Kidney tubule cell (primary cell): ENCODE measurements around the gene ETV7.
"Not testable (repeated sequence)": the region's sequence is repeated elsewhere in the genome, so short reads cannot be mapped to it uniquely, and the experiment has no call there.

Experiments used
- DNase-seq: peaks from one replicate; pipeline ENCODE4 v3.0.0-alpha.2; 2018; ENCODE audit warnings: low spot score

ETV7 gene

DNA sequence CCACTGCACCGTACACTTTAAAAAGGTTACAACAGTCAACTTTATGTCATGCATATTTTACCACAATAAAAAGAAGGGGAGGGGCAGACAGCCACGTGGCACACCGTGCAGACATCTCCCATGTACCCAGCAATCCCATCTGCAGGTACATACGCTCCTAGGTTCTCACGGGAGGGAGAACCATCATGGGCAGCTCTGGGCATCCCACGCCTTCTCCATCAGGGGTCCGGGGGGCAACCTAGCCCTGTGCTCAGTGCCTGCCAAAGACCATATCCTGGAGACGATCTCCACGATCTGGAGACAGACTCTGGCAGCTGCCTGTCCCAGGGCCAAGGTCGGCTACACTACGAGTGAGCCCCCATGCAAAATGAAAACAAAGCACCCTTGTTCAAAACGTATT is 48.3 kb downstream of the ETV7 start:
- no peak for DNase-seq

DNA sequence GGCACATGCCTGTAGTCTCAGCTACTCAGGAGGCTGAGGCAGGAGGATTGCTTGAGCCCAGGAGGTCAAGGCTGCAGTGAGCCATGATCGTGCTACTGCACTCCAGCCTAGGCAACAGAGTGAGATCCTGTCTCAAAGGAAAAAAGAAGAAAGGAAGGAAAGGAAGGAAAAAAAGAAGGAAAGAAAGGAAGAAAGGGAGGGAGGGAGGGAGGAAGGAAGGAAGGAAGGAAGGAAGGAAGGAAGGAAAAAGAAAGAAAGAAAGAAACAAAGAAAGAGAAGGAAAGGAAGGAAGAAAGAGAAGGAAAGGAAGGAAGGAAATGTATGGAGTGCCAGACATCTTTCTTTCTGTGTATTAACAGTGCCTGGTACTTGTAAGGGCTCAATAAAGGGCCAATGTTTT is 49.2 kb downstream of the ETV7 start:
- not testable (repeated sequence) for DNase-seq

DNA sequence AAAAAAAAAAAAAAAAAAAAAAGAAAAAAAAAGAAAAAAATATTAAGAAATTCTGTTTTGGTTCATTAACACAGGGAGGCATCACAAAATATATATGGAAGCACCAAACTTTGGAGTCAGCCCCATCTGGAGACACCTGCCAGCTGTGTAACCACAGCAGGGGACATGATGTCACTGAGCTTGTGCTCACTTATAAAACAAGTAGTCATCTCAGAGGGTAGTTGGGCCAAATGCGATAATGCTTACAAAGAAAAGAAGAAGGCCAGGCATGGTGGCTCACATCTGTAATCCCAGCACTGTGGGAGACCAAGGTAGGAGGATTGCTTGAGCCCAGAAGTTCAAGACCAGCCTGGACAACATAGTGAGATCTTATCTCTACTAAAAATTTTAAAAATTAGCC is 49.7 kb downstream of the ETV7 start:
- no peak for DNase-seq

DNA sequence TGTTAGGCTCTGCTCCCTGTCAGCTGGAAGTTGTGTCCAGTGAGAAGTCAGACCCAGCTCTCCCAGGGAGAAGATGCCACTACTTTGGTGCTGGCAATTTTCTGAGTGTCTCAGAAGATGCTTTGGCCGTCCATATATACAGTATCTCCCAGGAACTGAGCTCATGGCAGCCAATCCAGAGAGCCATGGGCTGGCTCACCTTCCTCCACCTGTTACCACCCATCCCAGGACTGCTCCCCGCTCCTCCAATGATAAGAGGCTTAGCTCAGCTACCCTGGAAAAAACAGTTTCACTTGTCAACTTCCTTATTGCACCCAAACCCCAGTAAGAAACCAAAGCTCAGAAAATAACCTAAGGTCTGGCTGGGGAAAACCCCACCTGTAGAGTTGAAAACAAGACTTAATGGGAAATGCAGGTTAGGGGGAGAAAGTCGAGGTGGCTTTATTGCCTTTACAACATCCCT is 50.7 kb downstream of the ETV7 start, which contains the start of gene BNIP5:
BNIP5 (minus strand) TSS at position 110 of the 463 bp plus-strand sequence. CDS start 6,198 bp downstream, outside the sequence.
- DNase-seq, result peak; percentile 32

DNA sequence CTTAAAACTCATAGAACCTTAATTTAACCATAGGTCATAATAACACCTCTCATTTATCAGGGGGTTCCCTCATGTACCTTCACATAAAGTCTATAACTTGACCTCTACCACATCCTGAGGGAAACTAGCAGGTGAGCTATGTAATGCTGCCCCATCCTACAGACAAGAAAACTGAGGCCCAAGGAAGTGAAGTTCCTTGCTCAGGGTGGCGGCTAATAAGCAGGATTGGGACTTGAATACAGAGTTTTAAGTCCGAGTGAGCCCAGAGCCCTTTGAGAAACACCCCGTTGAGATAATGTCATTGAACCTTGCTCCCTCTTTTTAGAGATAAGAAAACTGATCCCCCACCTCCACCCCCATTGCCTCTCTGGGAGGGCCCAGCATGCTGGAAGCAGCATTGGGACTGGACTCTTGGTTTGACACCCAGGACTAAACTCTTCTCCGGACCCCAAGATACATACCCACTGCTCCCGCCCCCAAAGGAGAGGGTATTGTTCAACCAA is 51.2 kb downstream of the ETV7 start:
- DNase-seq, result no peak

DNA sequence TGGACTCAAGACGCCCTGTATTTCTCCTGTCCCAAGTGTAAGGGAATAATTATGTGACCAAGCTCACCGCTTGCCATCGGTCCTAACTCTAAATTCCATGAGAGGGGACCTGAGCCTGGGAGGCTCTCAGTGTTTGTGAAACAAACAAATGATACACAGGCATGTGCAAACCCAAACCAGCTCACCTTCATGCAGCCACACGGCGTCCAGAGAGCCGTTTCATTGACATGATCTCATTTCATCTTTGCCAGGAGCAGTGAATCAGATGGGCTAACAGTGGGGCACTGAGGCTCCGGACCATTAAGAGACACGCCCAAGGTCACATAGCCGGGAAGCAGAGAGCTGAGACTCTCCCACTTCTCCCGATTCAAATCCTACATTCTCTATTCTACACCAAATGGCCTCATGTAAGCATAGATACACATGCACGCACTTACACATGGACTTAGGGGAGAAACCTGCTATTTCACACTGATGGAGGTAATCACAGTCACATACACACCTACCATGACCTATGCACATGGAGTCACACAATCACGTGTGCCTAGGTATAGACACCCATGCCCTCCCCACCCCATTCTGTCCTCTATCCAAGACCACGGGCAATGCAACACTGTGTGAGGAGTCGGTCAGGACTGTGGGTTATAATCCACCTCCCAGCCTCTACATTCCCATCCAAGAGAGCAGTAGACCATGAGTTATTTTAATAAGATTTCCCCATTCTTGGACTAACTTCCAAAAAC is 51.8 kb downstream of the ETV7 start:
- peak; percentile 52 for DNase-seq

DNA sequence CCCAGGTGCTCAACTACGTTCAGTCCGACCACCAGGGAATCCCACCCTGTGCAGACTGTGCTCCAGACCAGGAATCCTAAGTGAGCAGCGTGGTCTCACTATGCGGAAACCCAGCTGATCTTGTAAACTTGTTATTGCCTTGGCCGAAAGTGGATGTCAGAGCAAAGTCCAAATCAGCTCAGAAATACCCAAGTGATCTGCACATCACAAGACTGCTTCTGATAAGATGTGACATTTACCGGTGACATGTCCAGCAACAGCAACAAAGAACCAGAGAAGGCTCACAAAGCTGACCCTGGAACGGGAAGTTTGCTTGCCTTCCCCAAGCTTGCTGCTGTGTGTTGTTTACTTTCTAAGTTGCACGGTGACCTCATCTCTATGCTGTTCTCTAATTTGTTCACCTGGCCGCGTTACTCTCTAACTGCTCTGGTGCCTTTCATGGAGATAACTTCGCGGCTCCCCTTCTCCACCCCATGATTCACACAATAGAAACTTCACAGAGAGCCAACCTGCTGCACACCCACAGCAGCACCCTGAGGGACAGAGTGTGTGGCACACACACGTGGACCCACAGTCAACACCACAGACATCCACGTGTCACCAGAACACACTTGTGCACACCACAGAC is 52.5 kb downstream of the ETV7 start:
- DNase-seq, result peak; percentile 69

DNA sequence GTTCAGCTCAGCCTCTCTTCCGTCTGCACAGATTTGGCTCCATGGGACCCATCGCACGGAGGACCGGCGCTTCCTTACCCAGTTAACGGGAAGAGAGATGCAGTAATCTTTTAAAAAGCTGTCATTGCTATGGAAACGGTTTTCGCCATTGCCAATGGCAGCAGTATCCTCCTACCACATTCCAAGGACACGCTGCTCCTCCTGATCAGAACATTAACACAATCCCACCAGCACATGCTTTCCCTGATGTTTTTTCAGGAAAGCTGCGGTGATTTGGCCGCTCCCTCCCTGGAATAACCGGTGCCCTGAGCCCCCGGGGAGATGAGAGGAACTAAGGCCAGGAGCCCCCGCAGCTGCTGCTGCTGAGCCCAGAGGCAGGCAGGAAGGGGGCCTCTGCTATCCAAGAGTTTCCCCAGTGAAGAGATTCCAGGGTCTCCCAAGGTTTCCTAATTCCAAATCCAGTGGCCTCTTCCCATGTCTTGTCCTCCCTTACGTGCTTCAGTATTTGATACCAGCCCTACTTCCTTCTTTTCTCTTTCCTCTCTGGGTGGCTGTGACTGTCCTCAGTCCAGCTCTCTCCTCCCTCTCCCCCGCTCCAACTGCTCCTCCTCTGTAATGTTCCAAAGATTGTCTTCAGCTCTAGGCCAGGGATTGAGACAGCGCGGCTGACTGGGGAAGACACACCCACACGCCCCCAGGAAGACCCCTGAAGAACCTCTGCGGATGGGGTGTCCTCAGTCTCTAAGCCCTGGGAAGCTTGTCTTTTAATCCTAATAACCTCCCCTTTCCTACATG is 53.3 kb downstream of the ETV7 start:
- DNase-seq, result no peak

DNA sequence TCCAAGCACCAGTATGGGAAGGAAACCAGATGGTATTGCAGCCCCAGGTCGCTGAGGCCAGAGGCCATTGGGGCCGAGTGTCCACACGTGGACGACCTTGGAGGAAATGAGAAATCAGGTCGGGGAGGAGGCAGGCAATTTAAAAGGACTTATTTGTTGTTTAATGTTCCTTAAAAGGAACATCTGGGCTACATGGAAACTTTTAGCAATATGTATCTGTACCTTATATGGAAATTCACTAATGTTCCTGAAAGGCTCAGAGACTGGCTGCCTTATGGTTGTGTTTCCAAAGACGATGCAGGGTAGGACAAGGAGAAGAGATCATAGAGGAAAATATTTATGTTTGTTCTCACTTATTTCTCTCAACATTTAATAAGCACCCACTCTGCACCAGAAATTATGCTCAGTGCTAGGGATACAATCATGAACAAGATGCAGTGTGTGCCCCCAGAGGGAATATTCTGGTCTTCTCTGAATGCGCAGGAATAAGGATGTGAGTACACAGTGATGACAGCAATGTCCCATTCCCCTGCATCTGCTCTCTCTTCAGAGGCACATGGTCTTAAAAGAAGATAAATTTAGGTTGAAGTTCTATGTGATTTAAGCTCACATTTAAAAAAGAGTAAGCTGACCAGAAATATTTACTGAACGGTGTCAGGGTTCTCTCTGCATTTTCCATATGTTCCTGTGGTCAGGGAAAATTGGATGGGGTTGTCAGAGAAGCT is 54.1 kb downstream of the ETV7 start:
- no peak for DNase-seq

DNA sequence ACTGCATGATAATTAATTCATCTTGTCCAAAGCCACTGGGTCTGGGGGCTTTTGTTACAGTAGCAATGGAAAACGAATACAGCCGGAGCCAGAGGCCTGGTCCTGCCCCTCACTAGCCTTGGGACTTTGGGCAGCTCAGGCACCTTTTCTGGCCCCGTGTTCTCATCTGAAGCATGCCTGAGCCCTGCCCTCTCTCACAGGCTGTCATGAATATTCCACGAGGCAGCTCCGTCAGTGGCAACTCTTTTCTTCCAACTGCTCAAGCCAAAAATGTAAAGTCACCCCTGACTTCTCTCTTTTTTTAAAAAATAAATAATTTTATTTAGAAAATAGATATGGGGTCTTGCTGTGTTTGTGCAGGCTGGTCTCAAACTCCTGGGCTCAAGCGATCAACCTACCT is 56.1 kb downstream of the ETV7 start:
- DNase-seq, result no peak

DNA sequence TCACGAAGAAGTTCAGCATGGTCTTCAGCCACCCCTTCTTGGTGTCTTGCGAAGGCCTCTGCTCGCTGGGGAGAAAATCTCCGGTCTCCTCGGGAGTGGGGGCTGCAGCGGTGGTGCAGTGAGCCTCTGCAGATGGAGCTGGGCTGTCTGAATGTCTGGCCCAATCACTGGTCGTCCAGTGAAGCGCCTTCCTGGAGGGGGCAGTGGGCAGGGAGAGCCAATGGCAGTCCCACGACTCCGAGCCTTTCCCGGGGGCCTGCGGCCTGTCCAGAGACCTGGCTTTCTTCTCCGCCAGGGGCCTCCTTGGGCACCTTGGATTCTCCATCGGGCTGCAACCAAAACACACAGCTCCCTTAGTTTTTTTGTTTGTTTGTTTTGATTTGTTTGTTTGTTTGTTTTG is 57.1 kb downstream of the ETV7 start:
- DNase-seq, result no peak

DNA sequence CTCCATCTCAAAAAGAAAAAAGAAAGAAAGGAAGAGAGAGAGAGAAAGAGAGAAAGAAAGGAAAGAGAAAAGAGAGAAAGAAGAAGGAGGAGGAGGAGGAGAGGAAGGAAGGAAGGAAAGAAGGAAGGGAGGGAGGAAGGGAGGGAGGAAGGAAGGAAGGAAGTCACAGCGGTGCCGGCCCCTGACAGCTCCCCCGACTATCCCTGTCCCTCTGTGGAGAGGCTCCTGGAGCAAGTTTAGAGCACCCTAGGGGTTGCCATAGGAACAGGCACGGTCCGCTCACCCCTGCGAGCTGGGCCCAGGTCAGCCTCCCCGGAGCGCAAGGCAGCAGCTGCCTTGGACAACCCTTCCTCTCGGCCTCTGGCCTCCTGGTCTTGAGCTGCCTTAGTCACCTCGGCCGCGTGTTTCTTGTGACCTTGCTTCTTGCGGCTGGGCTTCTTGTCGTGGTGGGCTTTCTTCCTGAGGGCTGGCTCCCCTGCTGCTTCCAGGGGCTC is 57.6 kb downstream of the ETV7 start:
- peak; percentile 17 for DNase-seq

DNA sequence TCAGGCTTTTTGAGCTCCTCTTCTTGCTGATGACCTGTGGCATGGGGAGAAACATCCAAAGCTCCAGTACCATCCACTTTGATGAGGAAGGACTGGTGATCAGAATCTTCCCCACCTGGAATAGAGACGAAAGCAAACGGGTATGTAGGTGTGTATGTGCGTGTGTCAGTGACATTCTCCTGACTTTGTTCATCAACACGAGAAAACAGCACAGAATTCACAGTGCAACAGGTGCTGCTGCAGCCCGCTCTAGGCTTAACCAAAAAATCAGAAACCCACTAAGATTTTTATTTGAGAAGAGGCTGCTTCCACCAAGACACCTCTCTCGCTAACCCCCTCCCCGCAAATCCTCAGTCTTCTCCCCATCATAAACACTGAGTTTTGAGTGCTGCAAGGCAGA is 58.9 kb downstream of the ETV7 start:
- no peak for DNase-seq

DNA sequence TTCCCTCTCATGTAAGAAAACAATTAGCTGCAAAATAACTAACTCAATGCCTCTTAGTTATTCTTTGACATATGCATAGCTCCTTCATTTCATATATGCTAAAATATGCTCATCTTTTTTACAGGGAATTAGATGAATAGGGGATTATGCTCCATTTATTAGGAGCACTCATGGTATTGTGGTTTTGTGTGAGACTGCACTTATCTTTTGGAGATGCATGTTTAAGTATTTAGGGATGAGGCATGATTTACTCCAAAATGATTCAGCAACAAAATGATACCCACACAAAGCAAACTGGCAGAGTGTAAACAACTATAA is 59.6 kb downstream of the ETV7 start:
- DNase-seq, result no peak

DNA sequence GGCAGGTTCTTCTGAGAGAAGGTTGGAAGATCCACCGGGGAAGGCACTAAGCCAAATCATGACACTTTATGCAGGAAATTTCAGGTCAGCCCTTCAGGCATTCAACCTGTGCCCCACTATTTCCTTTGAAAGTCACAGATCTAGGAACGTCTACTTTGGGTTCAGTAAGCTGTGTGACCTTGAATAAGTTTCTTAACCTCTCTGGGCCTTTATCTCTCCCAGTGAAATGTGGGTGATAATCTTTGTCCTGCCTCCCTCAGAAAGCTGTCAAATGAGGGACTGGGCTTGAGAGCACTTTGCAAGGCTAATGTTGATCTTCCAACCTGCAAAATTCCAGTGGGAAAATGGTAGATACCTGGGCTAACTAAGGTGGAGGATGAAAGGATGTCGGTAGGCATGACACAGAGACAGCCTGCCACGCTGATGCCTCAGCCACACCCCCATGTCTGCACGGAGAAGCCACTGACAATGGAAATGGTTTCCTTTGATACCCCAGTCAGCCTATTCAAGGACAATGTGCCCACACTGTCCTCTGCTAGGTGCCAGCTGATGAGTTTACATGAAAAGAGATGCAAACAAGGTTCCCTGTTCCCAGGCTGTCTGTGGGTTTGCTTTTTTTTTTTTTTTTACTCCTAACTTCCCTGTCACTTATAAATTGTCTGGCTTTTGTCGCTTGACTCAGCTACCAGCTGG is 60.1 kb downstream of the ETV7 start:
- no peak for DNase-seq

DNA sequence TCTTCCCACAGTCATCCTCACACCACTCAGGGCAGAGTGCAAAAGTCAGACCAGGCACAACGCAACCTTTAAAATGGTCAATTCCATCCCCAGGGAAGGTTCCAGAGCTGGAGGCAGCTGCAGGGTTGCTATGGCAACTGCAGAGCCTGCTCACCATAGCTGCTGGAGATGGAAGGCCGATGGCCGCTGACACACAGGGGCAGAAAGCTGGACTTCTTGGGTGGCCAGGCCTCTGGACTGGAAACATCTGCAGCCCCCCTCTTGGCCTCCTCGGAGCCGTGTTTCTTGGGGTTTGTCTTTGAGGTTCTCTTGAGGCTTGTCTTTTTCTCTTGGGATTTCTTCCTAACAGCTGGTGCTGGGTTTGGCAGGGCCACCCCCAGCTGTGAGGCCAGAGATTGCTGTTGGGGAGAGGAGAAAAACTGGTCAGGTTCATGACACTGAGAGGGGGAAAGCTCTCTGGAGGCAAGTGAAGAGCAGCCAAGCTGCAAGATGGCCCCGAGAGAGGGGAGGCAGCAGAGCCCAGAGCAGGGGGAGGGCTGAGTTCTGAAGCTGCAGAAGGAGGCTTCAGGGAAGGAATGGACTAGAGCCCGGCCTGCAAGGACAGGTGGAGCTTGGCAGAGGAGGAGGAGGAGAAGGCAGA is 61.0 kb downstream of the ETV7 start:
- DNase-seq, result no peak

DNA sequence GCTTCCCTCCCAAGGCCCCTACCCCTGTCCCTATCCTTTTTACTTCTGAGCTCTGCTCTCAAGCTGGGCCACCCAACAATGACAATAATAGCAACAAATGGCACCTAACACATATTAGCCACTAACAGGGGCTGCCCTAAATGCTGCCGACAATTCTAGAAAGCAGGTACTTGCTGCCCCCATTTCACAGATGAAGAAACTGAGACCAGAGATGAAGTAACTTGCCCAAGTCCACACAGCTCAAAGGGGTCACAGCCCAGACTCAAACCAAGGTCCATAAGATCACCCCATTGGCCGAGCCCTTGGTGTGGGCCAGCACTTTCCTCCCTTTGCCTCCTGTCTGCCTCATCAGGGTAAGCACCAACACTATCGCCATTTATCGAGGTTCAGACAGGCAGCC is 62.8 kb downstream of the ETV7 start:
- no peak for DNase-seq

DNA sequence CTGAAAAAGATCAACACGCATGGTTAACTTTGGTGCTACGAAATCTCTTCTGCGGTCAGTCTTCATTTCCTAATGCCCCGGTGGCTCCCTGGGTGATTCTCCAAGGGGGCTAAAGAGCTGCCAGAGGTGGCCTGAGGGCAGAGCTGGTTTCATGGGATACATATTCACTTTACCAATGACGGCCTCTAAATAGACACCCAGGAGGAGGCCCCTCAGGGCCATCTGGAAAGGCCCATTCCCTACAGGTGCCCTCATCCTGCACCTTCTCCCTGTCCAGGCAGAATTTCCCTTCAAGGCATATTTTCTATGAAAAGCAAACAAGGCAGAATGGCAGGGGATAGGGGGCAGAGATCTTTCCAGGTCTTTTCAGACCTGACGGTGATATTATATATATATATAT is 63.3 kb downstream of the ETV7 start:
- no peak for DNase-seq

DNA sequence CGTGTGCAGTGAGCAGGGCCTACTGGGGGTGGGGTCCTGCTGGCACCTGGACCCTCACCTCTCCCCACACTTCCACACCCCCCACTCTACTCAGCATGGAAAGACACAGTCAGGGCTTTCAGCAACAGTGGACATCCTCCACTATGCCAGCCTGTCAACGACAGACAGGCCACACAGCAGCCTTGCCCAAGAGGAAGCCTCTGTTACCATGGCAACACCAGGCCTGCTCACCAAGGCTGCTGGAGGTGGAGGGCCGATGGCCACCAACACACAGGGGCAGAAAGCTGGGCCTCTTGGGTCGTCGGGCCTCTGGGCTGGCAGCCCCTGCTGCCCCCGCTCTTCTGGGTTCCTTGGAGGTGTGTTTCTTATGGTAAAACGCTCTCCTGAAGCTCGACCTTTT is 64.4 kb downstream of the ETV7 start:
- DNase-seq, result no peak

DNA sequence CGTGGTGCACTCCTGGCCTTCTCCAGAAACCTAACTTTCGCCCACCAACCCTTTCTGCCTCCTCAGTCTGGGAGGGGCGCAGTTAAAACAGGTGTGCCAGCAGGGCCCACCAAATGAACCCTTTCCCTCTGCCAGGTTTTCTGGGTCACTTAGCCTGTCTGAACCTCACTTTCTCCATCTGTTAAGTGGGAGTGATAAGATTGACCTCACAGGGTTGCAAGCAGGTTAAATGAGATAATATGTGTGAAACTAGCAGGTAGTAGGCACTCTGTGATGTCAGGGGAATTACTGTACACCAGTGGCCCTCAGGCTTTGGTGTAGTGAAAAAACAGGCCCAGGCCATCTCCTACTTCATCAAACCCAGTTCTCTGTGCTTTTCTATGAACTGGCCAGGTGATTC is 64.9 kb downstream of the ETV7 start:
- DNase-seq, result no peak

DNA sequence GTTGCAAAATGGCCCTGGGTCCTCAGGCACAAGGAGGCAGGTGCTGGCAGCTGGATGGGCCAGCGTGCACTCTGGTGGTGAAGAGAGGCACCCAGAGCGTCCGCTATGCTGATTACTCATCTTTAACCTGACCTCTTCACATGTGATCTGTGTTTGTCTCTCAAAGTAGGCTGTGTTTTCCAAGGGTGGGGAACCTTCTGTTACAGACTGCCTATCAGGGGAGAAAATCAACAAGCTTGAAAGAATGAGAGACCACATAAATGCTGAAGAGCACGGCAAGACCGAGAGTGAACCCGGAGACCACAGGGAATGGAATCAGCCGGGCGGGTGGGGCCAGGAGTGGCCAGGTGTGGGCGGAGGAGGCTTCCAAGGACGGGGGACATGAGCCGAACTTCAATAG is 67.0 kb downstream of the ETV7 start:
- no peak for DNase-seq
